Naive thymus-derived CD4-positive, alpha-beta T cell (primary cell): Measurements from ENCODE around the gene PRSS48. TPM values are rescaled to one million over a fixed set of nuclear protein-coding genes. Genes with fewer than 3 reads are reported as not detected.
"Not testable (repeated sequence)": the region's sequence is repeated elsewhere in the genome, so short reads cannot be mapped to it uniquely, and the experiment has no call there.

Experiments used
- ATAC-seq: fragments of 150-1000 bp; cut with Tn5 transposase; 2 replicates; pipeline ENCODE4 v1.10.0; 2021; ENCODE audit warnings: mild to moderate bottlenecking, moderate library complexity
- CTCF ChIA-PET: fragments of 350-600 bp; sonication (Branson Sonifier 250); formaldehyde crosslinking; loops from one replicate; lab custom pipeline; 2021; ENCODE audit warnings: antibody characterized with exemption; lab: Charles Lee
- POLR2A ChIA-PET: fragments of 350-600 bp; sonication (Branson Sonifier 250); formaldehyde crosslinking; loops from one replicate; lab custom pipeline; 2021; ENCODE audit warnings: antibody characterized with exemption, inconsistent platforms; lab: Charles Lee
- DNase-seq, 9 donors: peaks; one replicate each; pipeline versions ENCODE4 v3.0.0 to v3.0.0-alpha.2; 2020 to 2022; ENCODE audit warnings: mixed read lengths in 1 of 9
- H3K27ac ChIP-seq: one replicate; pipeline ENCODE4 v1.7.0; 2013; ENCODE audit warnings: mild to moderate bottlenecking, low read depth, low read length, moderate library complexity
- H3K27me3 ChIP-seq, 2 donors: one replicate each; pipeline ENCODE4 v1.7.0; 2013; ENCODE audit warnings: low read length in 2 of 2, mild to moderate bottlenecking in 2 of 2, moderate library complexity in 2 of 2; ENCODE audit not compliant: control insufficient read depth in 2 of 2, insufficient read depth in 2 of 2
- H3K36me3 ChIP-seq, 3 experiments: 1 replicate in 2 of 3; 2 replicates in 1 of 3; pipeline ENCODE4 v1.7.0; 2013; ENCODE audit warnings: low read length in 3 of 3, mild to moderate bottlenecking in 3 of 3, moderate library complexity in 1 of 3; ENCODE audit not compliant: insufficient read depth in 3 of 3, control insufficient read depth in 2 of 3
- H3K4me1 ChIP-seq, 2 donors: one replicate each; pipeline ENCODE4 v1.7.0; 2013; ENCODE audit warnings: low read length in 2 of 2, mild to moderate bottlenecking in 2 of 2, moderate library complexity in 1 of 2; ENCODE audit not compliant: control insufficient read depth in 2 of 2, insufficient read depth in 2 of 2
- H3K4me3 ChIP-seq: 2 replicates; pipeline ENCODE4 v1.7.0; 2013; ENCODE audit warnings: mild to moderate bottlenecking, low read length
- H3K9me3 ChIP-seq, 3 experiments: 1 replicate in 2 of 3; 2 replicates in 1 of 3; pipeline ENCODE4 v1.7.0; 2013; ENCODE audit warnings: low read length in 3 of 3; ENCODE audit not compliant: control insufficient read depth in 2 of 3
- H3K27ac Mint-ChIP-seq, 9 donors: one replicate each; pipeline ENCODE4 v1.8.0; 2020 to 2022; ENCODE audit warnings: mixed read lengths in 9 of 9, mild to moderate bottlenecking in 8 of 9, moderate library complexity in 5 of 9, inconsistent platforms in 2 of 9
- H3K27me3 Mint-ChIP-seq, 5 donors: one replicate each; pipeline ENCODE4 v1.8.0; 2021 to 2022; ENCODE audit warnings: mixed read lengths in 5 of 5, mild to moderate bottlenecking in 1 of 5
- H3K36me3 Mint-ChIP-seq, 5 donors: one replicate each; pipeline ENCODE4 v1.8.0; 2020 to 2022; ENCODE audit warnings: mixed read lengths in 5 of 5, mild to moderate bottlenecking in 3 of 5, inconsistent platforms in 1 of 5
- H3K4me1 Mint-ChIP-seq, 7 donors: one replicate each; pipeline ENCODE4 v1.8.0; 2020 to 2022; ENCODE audit warnings: mixed read lengths in 7 of 7, mild to moderate bottlenecking in 3 of 7, inconsistent platforms in 1 of 7
- H3K4me3 Mint-ChIP-seq, 10 donors: one replicate each; pipeline ENCODE4 v1.8.0; 2020 to 2022; ENCODE audit warnings: mild to moderate bottlenecking in 10 of 10, mixed read lengths in 10 of 10, moderate library complexity in 6 of 10, inconsistent platforms in 2 of 10
- H3K9me3 Mint-ChIP-seq, 11 donors: one replicate each; pipeline ENCODE4 v1.8.0; 2020 to 2022; ENCODE audit warnings: mixed read lengths in 11 of 11, mild to moderate bottlenecking in 4 of 11, inconsistent platforms in 1 of 11, moderate library complexity in 1 of 11
- intact Hi-C, 2 donors: fragments of 100-400 bp; cut with micrococcal nuclease; formaldehyde crosslinking; loops; one replicate each; pipeline ENCODE4 v1.15.1; 2023
- polyA plus RNA-seq, 2 donors: library from polyadenylated mRNA; unstranded; fragments of 300-500 nt; fragmentation: Illumina TruSeq; gene quantifications; one replicate each; pipeline ENCODE4 v1.2.3, GENCODE V29; 2021
- total RNA-seq, 6 experiments: library from RNA in 5 of 6; stranded (reverse) in 5 of 6; gene quantifications; 1 replicate in 5 of 6; 2 replicates in 1 of 6; pipeline ENCODE4 v1.2.3 and lab custom pipeline; 2021 to 2026

PRSS48 gene
- total and polyA plus RNA-seq, 7 experiments from 2014 or later: not detected

DNA sequence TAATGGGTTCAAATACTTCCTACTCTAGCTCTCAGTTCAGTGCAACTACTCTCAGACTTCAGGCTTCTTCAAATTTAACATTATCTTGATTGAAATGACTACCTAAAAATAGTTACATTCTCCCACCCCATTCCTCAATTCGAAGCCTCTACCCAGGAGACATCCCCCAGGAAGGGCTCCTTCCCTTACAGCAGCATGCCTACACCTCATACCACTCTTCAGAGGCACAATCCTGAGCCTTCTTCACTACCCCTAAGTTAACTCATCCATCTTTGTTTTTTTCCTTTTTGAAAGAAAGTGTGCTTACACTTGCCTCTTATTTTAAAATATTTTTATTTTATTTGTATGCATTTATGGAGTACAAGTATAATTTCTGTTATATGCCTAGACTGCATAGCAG, 17.2 kb upstream of the PRSS48 start:
- Histone ChIP-seq H3K4me3 (no peak overlapping the region), H3K27me3 (no peaks in the 10 kb centered on the region), H3K36me3 (no peaks in the 10 kb centered on the region), H3K9me3 (no peaks in the 10 kb centered on the region), H3K4me1 (no peaks in the 10 kb centered on the region), H3K27ac (no peak overlapping the region)
- Mint-ChIP-seq H3K27ac (no peak overlapping the region), H3K4me1 (no peaks in the 10 kb centered on the region), H3K4me3 (no peak overlapping the region), H3K27me3 (peaks cover 0 to 12% (median 0%) of the 10 kb centered on the region in 5 donors), H3K36me3 (peaks cover 0 to 4% (median 0%) of the 10 kb centered on the region in 5 donors), H3K9me3 (peaks cover 0 to 14% (median 0%) of the 10 kb centered on the region in 11 donors)
- DNase-seq (no peak), ATAC-seq (no peak)
- POLR2A ChIA-PET: no interaction called here
- intact Hi-C loops: no loop called here
- CTCF ChIA-PET: no interaction called here

DNA sequence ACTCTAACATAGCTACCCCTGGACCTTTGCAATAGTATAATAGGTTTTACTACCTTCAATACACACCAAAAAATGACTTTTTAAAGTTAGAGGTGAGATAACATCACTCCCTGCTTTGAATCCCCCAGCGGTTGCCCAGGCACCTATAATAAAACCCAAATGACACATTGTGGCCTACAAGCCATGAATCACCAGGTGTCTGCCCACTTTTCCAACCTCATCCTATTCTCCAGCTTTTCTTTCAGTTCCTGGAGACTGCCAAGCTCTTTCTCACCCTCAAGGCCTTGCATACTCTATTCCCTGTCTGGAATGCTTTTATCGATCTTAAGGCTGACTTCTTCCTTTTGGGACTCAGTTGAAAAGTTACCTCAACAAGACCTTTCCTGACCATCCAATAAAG, 16.4 kb upstream of the PRSS48 start:
- POLR2A ChIA-PET: no interaction called here
- Mint-ChIP-seq H3K9me3 (peaks cover 0 to 14% (median 0%) of the 10 kb centered on the region in 11 donors), H3K36me3 (peaks cover 0 to 4% (median 0%) of the 10 kb centered on the region in 5 donors), H3K27ac (no peak overlapping the region), H3K4me1 (no peaks in the 10 kb centered on the region), H3K4me3 (no peak overlapping the region), H3K27me3 (peaks cover 0 to 12% (median 0%) of the 10 kb centered on the region in 5 donors)
- intact Hi-C loops: no loop called here
- Histone ChIP-seq H3K27me3 (no peaks in the 10 kb centered on the region), H3K9me3 (no peaks in the 10 kb centered on the region), H3K36me3 (no peaks in the 10 kb centered on the region), H3K27ac (no peak overlapping the region), H3K4me1 (no peaks in the 10 kb centered on the region), H3K4me3 (no peak overlapping the region)
- CTCF ChIA-PET: no interaction called here
- ATAC-seq (no peak), DNase-seq (no peak)

DNA sequence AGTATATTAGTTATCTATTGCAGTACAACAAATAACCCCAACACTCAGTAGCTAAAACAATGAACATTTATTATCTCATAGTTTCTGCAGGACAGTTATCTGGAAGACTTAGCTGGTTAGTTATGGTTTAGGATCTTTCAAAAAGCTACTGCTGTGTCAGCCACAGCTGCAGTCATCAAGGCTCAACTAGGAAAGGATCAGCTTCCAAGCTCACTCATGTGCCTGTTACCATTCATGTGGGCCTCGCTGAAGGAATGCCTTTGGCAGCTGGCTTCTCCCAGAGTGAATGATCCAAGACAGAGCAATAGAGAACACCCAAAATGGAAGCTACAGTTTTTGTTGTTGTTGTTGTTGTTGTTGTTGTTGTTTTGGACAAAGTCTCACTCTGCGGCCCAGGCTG, 13.5 kb upstream of the PRSS48 start:
- CTCF ChIA-PET: interaction anchor here (0.8 kb wide), 1 partner anchor 12 kb away, joined by 3 read pairs; no protein-coding TSS in a partner anchor

DNA sequence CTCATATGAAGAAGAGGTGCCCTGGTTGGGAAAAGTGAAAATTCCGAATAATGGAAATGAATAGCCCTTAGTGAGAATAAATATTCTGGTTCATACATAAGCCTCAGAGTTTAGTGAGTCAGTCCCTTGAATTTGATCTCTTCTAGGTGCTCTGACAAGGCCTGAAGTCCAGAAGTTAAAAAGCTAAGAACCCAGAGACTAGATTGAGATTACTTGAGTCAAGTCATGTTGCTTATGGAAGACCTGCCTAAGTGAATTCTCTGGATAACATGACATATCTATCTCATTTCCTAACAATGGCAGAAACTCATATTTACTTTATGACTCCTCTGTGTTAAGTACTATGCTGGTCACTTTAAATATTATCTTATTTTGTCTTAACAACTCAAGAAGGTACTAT, 10.5 kb upstream of the PRSS48 start:
- H3K27ac Mint-ChIP-seq: no peak overlapping the region
- H3K36me3 Mint-ChIP-seq: peaks cover 0 to 2% (median 0%) of the 10 kb centered on the region in 5 donors
- ChIA-PET CTCF (no interaction called here), POLR2A (no interaction called here)
- no peaks in the 10 kb centered on the region for H3K27me3 ChIP-seq
- no peak overlapping the region for H3K4me3 Mint-ChIP-seq
- intact Hi-C loops: no loop called here
- ATAC-seq (no peak), DNase-seq (no peak)
- H3K4me1 ChIP-seq: no peaks in the 10 kb centered on the region
- H3K36me3 ChIP-seq: no peaks in the 10 kb centered on the region
- H3K27ac ChIP-seq: no peak overlapping the region
- H3K9me3 Mint-ChIP-seq: peaks cover 0 to 22% (median 0%) of the 10 kb centered on the region in 11 donors
- no peaks in the 10 kb centered on the region for H3K4me1 Mint-ChIP-seq
- H3K27me3 Mint-ChIP-seq: peaks cover 0 to 7% (median 0%) of the 10 kb centered on the region in 5 donors
- no peak overlapping the region for H3K4me3 ChIP-seq
- no peaks in the 10 kb centered on the region for H3K9me3 ChIP-seq

More for the DNA sequence above, 13.5 kb upstream of the PRSS48 start:
- Mint-ChIP-seq H3K27me3 (peaks cover 0 to 12% (median 0%) of the 10 kb centered on the region in 5 donors), H3K27ac (no peak overlapping the region), H3K4me3 (no peak overlapping the region), H3K9me3 (peaks cover 0 to 10% (median 0%) of the 10 kb centered on the region in 11 donors), H3K36me3 (peaks cover 0 to 2% (median 0%) of the 10 kb centered on the region in 5 donors), H3K4me1 (no peaks in the 10 kb centered on the region)
- no peak overlapping the region for H3K4me3 ChIP-seq
- DNase-seq: no peak
- intact Hi-C loops: no loop called here
- no peaks in the 10 kb centered on the region for H3K4me1 ChIP-seq
- no peaks in the 10 kb centered on the region for H3K36me3 ChIP-seq
- H3K27me3 ChIP-seq: no peaks in the 10 kb centered on the region
- ATAC-seq: no peak
- H3K9me3 ChIP-seq: no peaks in the 10 kb centered on the region
- H3K27ac ChIP-seq: no peak overlapping the region
- POLR2A ChIA-PET: no interaction called here

DNA sequence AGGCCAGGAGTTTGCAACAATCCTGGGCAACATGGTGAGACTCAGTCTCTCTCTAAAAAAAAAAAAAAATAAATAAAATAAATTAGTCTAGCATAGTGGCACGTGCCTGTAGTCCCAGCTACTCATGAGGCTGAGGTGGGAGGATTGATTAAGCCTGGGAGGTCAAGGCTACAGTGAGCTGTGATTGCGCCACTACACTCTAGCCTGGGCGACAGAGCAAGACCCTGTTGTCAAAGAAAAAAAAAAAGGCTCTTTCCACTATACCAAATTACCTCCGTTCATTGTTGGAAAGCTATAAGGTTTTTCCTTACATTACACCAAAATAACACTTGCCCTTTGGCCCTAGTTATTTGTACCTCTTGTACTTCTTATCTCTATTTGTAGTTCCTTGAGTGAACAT, 9.9 kb upstream of the PRSS48 start:
- no peaks in the 10 kb centered on the region for H3K36me3 ChIP-seq
- H3K4me3 ChIP-seq: no peak overlapping the region
- ATAC-seq (no peak), DNase-seq (no peak)
- CTCF ChIA-PET: no interaction called here
- intact Hi-C loops: no loop called here
- peaks cover 0 to 7% (median 0%) of the 10 kb centered on the region in 5 donors for H3K27me3 Mint-ChIP-seq
- H3K9me3 Mint-ChIP-seq: peaks cover 0 to 22% (median 0%) of the 10 kb centered on the region in 11 donors
- no peak overlapping the region for H3K27ac Mint-ChIP-seq
- H3K27ac ChIP-seq: no peak overlapping the region
- no peaks in the 10 kb centered on the region for H3K4me1 Mint-ChIP-seq
- no peaks in the 10 kb centered on the region for H3K4me1 ChIP-seq
- no peak overlapping the region for H3K4me3 Mint-ChIP-seq
- no peaks in the 10 kb centered on the region for H3K9me3 ChIP-seq
- POLR2A ChIA-PET: no interaction called here
- peaks cover 0 to 2% (median 0%) of the 10 kb centered on the region in 5 donors for H3K36me3 Mint-ChIP-seq
- H3K27me3 ChIP-seq: no peaks in the 10 kb centered on the region

DNA sequence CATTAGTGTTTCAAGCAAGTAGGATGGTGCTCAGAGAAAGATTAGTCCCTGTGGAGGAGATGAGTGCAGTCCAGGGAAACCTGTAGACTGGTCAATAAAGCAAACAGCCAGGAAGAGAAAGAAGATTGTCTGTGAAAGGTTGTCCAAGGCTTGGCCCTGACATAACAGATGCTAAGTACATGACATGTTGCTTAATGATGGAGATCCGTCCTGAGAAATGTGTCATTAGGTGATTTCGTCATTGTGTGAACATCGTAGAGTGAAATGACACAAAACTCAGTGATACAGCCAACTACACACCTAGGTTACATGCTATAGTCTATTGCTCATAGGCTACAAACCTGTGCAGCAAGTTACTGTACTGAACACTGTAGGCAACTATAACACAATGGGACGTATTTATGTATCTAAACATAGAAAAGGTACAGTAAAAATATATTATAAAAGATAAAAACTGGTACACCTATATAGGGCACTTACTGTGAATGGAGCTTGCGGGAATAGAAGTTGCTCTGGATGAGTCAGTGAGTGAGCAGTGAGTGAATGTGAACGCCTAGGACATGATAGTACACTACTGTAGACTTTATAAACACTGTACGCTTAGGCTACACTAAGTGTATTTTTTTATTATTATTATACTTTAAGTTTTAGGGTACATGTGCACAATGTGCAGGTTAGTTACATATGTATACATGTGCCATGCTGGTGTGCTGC, 9.0 kb upstream of the PRSS48 start:
- Mint-ChIP-seq H3K4me3 (no peak overlapping the region), H3K27ac (no peak overlapping the region), H3K9me3 (peaks cover 0 to 22% (median 0%) of the 10 kb centered on the region in 11 donors), H3K27me3 (peaks cover 0 to 7% (median 0%) of the 10 kb centered on the region in 5 donors), H3K36me3 (peaks cover 0 to 2% (median 0%) of the 10 kb centered on the region in 5 donors), H3K4me1 (no peaks in the 10 kb centered on the region)
- H3K36me3 ChIP-seq: no peaks in the 10 kb centered on the region
- H3K4me1 ChIP-seq: no peaks in the 10 kb centered on the region
- H3K27ac ChIP-seq: no peak overlapping the region
- no peak for DNase-seq
- intact Hi-C loops: no loop called here
- ChIA-PET CTCF (no interaction called here), POLR2A (no interaction called here)
- no peak overlapping the region for H3K4me3 ChIP-seq
- H3K27me3 ChIP-seq: no peaks in the 10 kb centered on the region
- ATAC-seq: no peak
- no peaks in the 10 kb centered on the region for H3K9me3 ChIP-seq

DNA sequence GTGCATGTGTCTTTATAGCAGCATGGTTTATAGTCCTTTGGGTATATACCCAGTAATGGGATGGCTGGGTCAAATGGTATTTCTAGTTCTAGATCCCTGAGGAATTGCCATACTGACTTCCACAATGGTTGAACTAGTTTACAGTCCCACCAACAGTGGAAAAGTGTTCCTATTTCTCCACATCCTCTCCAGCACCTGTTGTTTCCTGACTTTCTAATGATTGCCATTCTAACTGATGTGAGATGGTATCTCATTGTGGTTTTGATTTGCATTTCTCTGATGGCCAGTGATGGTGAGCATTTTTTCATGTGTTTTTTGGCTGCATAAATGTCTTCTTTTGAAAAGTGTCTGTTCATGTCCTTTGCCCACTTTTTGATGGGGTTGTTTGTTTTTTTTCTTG, 8.1 kb upstream of the PRSS48 start:
- not testable (repeated sequence) for DNase-seq, H3K27me3 Mint-ChIP-seq

More for the DNA sequence above, 8.1 kb upstream of the PRSS48 start:
- intact Hi-C loops, H3K4me3 Mint-ChIP-seq, CTCF ChIA-PET, POLR2A ChIA-PET, H3K4me1 Mint-ChIP-seq, H3K4me1 ChIP-seq, H3K36me3 ChIP-seq, H3K27ac Mint-ChIP-seq, H3K27ac ChIP-seq, H3K9me3 ChIP-seq, ATAC-seq, H3K4me3 ChIP-seq, H3K27me3 ChIP-seq, H3K36me3 Mint-ChIP-seq: not testable (repeated sequence)
- peaks cover 0 to 17% (median 0%) of the 10 kb centered on the region in 11 donors for H3K9me3 Mint-ChIP-seq
